ENCODE measurements around the gene PKNOX2.

The PKNOX2 gene

DNA sequence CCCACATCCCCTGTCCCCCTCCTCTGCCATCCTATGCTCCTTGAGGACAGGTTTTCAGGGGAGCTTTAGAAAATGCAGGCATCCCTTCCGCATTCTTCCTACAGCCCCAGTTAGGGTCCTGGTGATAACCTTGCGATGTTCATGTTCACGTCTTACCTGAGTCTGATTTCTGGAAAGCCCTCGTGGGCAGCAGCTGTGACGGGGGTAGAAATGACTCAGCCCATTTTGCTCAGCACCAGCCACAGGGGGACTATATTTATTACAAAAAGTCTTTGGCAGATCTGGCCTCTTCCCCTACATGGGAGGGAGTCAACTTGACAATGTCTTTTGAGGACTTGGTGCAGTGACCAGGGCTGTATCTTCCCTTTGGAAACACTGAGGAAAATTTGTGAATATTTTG lies 12.3 kb downstream of the PKNOX2 start:
- Mint-ChIP-seq H3K27me3 (peaks cover 90% of the 10 kb centered on the region), H3K4me1 (peaks cover 4% of the 10 kb centered on the region), H3K4me3 (no peak overlapping the region), H3K9me3 (no peaks in the 10 kb centered on the region), H3K27ac (no peak overlapping the region)
- ATAC-seq, result no peak
- DNase-seq, result no peak

DNA sequence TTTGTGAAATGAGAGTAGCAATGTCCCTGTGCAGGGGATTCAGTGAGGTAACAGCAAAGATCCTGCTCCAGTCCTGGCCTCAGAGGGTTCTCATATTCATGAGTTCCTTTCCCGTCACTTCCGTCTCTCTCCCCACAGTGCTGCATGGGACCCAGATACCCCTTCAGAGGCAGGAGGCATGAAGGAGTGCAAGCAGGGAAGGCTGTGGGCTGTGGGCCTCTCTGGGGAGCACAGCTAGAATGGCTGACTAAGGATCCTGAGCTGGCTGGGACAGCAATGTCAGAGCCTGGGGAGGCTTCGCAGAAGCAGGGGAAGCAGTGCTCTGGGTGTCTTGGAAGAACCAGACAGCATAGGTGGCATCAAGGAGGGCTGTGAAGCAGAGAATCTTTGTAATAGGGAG lies 13.0 kb downstream of the PKNOX2 start:
- DNase-seq (no peak), ATAC-seq (no peak)
- Mint-ChIP-seq H3K9me3 (no peaks in the 10 kb centered on the region), H3K27me3 (peaks cover 85% of the 10 kb centered on the region), H3K27ac (no peak overlapping the region), H3K4me3 (no peak overlapping the region), H3K4me1 (peaks cover 4% of the 10 kb centered on the region)

- Mint-ChIP-seq H3K4me1 (peaks cover 4% of the 10 kb centered on the region), H3K27ac (no peak overlapping the region), H3K4me3 (no peak overlapping the region), H3K27me3 (peaks cover 76% of the 10 kb centered on the region), H3K9me3 (no peaks in the 10 kb centered on the region)
- no peak for DNase-seq
- ATAC-seq, result no peak
These were observed 14.8 kb downstream of the PKNOX2 start for GRCh38 chr11:125179346-125179745.

GRCh38 chr11:125179895-125180294 lies 15.3 kb downstream of the PKNOX2 start:
- ATAC-seq (no peak), DNase-seq (no peak)
- Mint-ChIP-seq H3K4me1 (peaks cover 4% of the 10 kb centered on the region), H3K27ac (no peak overlapping the region), H3K9me3 (no peaks in the 10 kb centered on the region), H3K27me3 (peaks cover 74% of the 10 kb centered on the region), H3K4me3 (no peak overlapping the region)

DNA sequence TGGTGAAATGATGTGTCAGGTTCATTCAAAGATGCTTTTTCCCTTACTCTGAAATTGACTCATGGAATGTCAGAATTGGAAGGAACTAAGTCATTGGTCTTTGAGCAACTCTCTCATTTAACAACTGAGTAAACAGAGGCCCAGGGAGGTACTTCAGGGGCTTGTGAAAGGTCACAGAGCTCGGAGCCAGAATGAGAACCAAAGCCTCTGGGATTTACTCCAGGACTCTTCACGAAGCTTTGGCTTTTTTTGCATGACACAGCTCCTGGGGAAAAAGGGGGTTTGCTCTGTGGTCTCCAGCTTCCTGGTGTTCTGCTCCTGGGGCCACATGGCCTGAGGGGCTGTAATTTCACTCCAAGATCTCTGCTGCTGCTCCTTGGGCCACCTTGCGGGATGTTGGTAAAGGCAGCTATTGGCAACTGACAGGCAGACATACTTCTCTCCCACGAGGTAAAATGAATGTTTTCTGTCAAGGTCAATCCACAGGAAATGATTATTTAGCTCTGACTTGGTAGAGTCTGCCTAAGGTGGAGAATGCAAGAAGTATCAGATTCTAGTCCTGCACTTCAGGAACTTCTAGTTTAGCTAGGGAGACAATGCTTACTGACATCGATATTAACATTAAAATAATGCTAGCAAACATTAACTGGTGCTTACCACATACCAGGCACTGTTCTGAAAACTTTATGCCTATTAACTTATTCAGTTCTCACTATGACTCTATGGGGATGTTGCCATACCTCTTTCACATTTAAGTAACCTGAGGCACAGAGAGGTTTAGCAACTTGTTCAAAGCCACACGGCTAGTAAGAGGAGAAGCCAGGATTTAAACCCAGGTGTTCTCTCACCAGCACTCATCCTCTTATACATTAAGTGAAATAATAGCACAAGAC lies 16.1 kb downstream of the PKNOX2 start:
- Mint-ChIP-seq H3K27ac (no peak overlapping the region), H3K4me1 (peaks cover 4% of the 10 kb centered on the region), H3K4me3 (no peak overlapping the region), H3K27me3 (peaks cover 68% of the 10 kb centered on the region), H3K9me3 (no peaks in the 10 kb centered on the region)
- ATAC-seq (no peak), DNase-seq (no peak)

DNA sequence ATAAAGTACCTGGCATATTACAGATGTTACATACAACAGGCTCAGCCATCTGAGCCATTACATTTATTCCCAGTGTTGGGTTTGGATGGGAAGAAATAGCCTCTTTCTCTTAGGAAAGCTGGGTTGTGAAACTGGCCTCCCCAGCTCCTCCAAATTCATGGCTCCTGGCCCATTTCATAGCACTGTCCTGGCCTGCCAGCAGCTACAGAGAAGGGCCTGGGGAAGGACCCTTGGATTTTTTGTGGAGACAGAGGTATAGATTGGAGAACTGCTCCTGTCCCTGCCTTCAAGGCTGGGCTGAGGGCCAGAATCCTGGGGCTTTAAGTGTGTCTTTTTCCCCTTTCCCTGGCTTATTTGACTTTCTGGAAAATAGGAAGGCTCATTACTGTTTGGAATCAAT lies 18.0 kb downstream of the PKNOX2 start:
- H3K9me3 Mint-ChIP-seq, result no peaks in the 10 kb centered on the region
- DNase-seq, result no peak
- peaks cover 64% of the 10 kb centered on the region for H3K27me3 Mint-ChIP-seq
- H3K27ac Mint-ChIP-seq, result no peak overlapping the region
- H3K4me3 Mint-ChIP-seq, result no peak overlapping the region
- H3K4me1 Mint-ChIP-seq, result no peaks in the 10 kb centered on the region
- ATAC-seq, result no peak

GRCh38 chr11:125183641-125184040 lies 19.1 kb downstream of the PKNOX2 start:
- no peaks in the 10 kb centered on the region for H3K4me1 Mint-ChIP-seq
- no peak for DNase-seq
- no peaks in the 10 kb centered on the region for H3K9me3 Mint-ChIP-seq
- peaks cover 67% of the 10 kb centered on the region for H3K27me3 Mint-ChIP-seq
- no peak overlapping the region for H3K27ac Mint-ChIP-seq
- ATAC-seq, result no peak
- no peak overlapping the region for H3K4me3 Mint-ChIP-seq

DNA sequence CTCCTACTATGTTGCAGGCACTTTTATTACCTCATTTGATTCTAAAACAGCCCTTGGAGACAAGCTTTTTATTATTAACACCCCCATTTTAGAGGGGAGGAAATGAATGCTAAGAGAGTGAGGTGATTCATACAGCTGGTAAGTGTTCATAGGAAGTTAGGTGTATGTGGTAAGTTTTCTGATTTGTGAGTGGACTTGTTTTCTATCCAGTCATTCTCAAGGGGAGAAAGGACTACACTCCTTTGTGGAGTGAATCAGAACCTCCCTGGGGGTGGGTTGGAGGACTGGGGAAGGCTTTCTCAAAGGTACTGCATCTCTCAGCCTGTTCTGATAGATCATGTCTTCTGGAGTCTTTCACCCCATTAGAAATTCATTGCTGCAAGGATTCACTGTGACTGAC lies 23.5 kb downstream of the PKNOX2 start:
- ATAC-seq (no peak), DNase-seq (no peak)
- H3K27me3 Mint-ChIP-seq, result peaks cover 82% of the 10 kb centered on the region
- H3K4me3 Mint-ChIP-seq, result no peak overlapping the region
- no peak overlapping the region for H3K27ac Mint-ChIP-seq
- no peaks in the 10 kb centered on the region for H3K4me1 Mint-ChIP-seq
- no peaks in the 10 kb centered on the region for H3K9me3 Mint-ChIP-seq

GRCh38 chr11:125190566-125190965 lies 26.0 kb downstream of the PKNOX2 start:
- Mint-ChIP-seq H3K27ac (no peak overlapping the region), H3K9me3 (no peaks in the 10 kb centered on the region), H3K27me3 (peaks cover 91% of the 10 kb centered on the region), H3K4me3 (no peak overlapping the region), H3K4me1 (no peaks in the 10 kb centered on the region)
- no peak for DNase-seq
- ATAC-seq, result no peak

GRCh38 chr11:125192183-125192582 lies 27.6 kb downstream of the PKNOX2 start:
- DNase-seq, result no peak

GRCh38 chr11:125192717-125193415 lies 28.3 kb downstream of the PKNOX2 start:
- no peak for ATAC-seq
- H3K27ac Mint-ChIP-seq, result no peak overlapping the region
- no peak for DNase-seq
- no peak overlapping the region for H3K4me3 Mint-ChIP-seq
- no peaks in the 10 kb centered on the region for H3K4me1 Mint-ChIP-seq
- H3K27me3 Mint-ChIP-seq, result peaks cover 76% of the 10 kb centered on the region
- H3K9me3 Mint-ChIP-seq, result no peaks in the 10 kb centered on the region

More at GRCh38 chr11:125192183-125192582, 27.6 kb downstream of the PKNOX2 start:
- no peak for ATAC-seq
- Mint-ChIP-seq H3K27me3 (peaks cover 75% of the 10 kb centered on the region), H3K27ac (no peak overlapping the region), H3K9me3 (no peaks in the 10 kb centered on the region), H3K4me3 (no peak overlapping the region), H3K4me1 (no peaks in the 10 kb centered on the region)

GRCh38 chr11:125193416-125193726 lies 28.8 kb downstream of the PKNOX2 start:
- DNase-seq (no peak), ATAC-seq (no peak)
- H3K4me1 Mint-ChIP-seq, result no peaks in the 10 kb centered on the region
- no peak overlapping the region for H3K4me3 Mint-ChIP-seq
- no peak overlapping the region for H3K27ac Mint-ChIP-seq
- H3K9me3 Mint-ChIP-seq, result no peaks in the 10 kb centered on the region
- H3K27me3 Mint-ChIP-seq, result peaks cover 76% of the 10 kb centered on the region

- no peak overlapping the region for H3K27ac Mint-ChIP-seq
These were observed 29.3 kb downstream of the PKNOX2 start for GRCh38 chr11:125193841-125194240.

DNA sequence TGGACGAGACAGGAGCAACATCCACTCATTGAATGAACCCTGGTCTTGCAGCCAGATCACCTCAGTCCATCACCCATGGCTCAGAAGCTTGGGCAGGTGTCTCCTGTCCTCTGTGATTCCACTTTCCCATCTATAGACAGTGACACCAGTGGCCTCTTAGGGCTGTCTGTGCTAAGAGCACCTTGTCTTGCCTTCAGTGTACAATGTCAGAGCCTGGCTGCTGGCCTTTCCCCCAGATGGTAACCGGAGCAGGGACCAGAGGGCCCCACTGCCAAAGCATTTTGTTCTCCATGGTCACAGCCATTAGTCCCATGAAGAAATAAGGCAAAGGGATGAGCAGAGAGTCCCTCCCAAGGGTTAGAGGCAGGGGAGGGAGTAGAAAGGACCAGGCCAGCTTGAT lies 35.4 kb downstream of the PKNOX2 start:
- Mint-ChIP-seq H3K4me1 (no peaks in the 10 kb centered on the region), H3K27me3 (peaks cover 46% of the 10 kb centered on the region), H3K27ac (no peak overlapping the region), H3K9me3 (no peaks in the 10 kb centered on the region), H3K4me3 (no peak overlapping the region)
- DNase-seq (no peak), ATAC-seq (no peak)

More at GRCh38 chr11:125193841-125194240, 29.3 kb downstream of the PKNOX2 start:
- Mint-ChIP-seq H3K9me3 (no peaks in the 10 kb centered on the region), H3K27me3 (peaks cover 76% of the 10 kb centered on the region), H3K4me3 (no peak overlapping the region), H3K4me1 (no peaks in the 10 kb centered on the region)
- DNase-seq, result no peak
- no peak for ATAC-seq

GRCh38 chr11:125200441-125200840 lies 35.9 kb downstream of the PKNOX2 start:
- H3K9me3 Mint-ChIP-seq, result no peaks in the 10 kb centered on the region
- H3K27ac Mint-ChIP-seq, result no peak overlapping the region
- H3K27me3 Mint-ChIP-seq, result peaks cover 42% of the 10 kb centered on the region
- ATAC-seq, result no peak
- no peaks in the 10 kb centered on the region for H3K4me1 Mint-ChIP-seq
- no peak for DNase-seq
- no peak overlapping the region for H3K4me3 Mint-ChIP-seq

GRCh38 chr11:125201525-125202141 lies 37.1 kb downstream of the PKNOX2 start:
- Mint-ChIP-seq H3K4me1 (no peaks in the 10 kb centered on the region), H3K4me3 (no peak overlapping the region), H3K27ac (no peak overlapping the region), H3K27me3 (peaks cover 41% of the 10 kb centered on the region), H3K9me3 (no peaks in the 10 kb centered on the region)
- no peak for DNase-seq
- no peak for ATAC-seq
